Neural cell (in vitro differentiated cells): ENCODE measurements around the gene SKOR2. TPM values are rescaled to one million over a fixed set of nuclear protein-coding genes. Genes with fewer than 3 reads are reported as not detected.

Experiments
- H2AFZ ChIP-seq: fragments of 200-600, 300-800 bp; sonication (generic), shearing (Covaris generic); 2 replicates; pipeline ENCODE4 v1.6.0; 2014; ENCODE audit warnings: low read depth, mild to moderate bottlenecking, antibody characterized with exemption, low read length, moderate library complexity
- H3F3A ChIP-seq: fragments of 200-600 bp; shearing (Covaris generic); 2 replicates; pipeline ENCODE4 v1.6.1; 2016; ENCODE audit warnings: mild to moderate bottlenecking, moderate library complexity, mixed read lengths, antibody characterized with exemption, low read length; ENCODE audit not compliant: insufficient read depth, poor library complexity, severe bottlenecking
- H3K27ac ChIP-seq: fragments of 200-600, 300-800 bp; sonication (generic), shearing (Covaris generic); 2 replicates; pipeline ENCODE4 v1.5.1; 2014; ENCODE audit warnings: mild to moderate bottlenecking, low read length, moderate library complexity
- H3K27me3 ChIP-seq: fragments of 300-800, 200-600 bp; sonication (generic), shearing (Covaris generic); 2 replicates; pipeline ENCODE4 v1.6.0; 2014; ENCODE audit warnings: mild to moderate bottlenecking, low read depth, low read length, moderate library complexity; ENCODE audit not compliant: insufficient read depth
- H3K36me3 ChIP-seq: fragments of 300-800, 200-600 bp; sonication (generic), shearing (Covaris generic); 2 replicates; pipeline ENCODE4 v1.5.1; 2014; ENCODE audit warnings: mild to moderate bottlenecking, antibody characterized with exemption, low read length, moderate library complexity; ENCODE audit not compliant: insufficient read depth
- H3K4me2 ChIP-seq: fragments of 300-800, 200-600 bp; sonication (generic), shearing (Covaris generic); 2 replicates; pipeline ENCODE4 v1.6.0; 2014; ENCODE audit warnings: mild to moderate bottlenecking, low read length
- H3K4me3 ChIP-seq: fragments of 300-800, 200-600 bp; sonication (generic), shearing (Covaris generic); 2 replicates; pipeline ENCODE4 v1.5.1; 2014; ENCODE audit warnings: mild to moderate bottlenecking, low read length, moderate library complexity
- H3K79me2 ChIP-seq: fragments of 200-600 bp; shearing (Covaris generic); replicated peaks from 2 replicates; pipeline ENCODE4 v1.6.0; 2014; ENCODE audit warnings: mild to moderate bottlenecking, low read length, moderate library complexity; ENCODE audit not compliant: insufficient read depth
- H3K9ac ChIP-seq: fragments of 300-800, 200-600 bp; sonication (generic), shearing (Covaris generic); 2 replicates; pipeline ENCODE4 v1.6.1; 2016; ENCODE audit warnings: mild to moderate bottlenecking, low read length, mixed read lengths
- H3K9me2 ChIP-seq: fragments of 200-600 bp; shearing (Covaris generic); 2 replicates; pipeline ENCODE4 v1.6.1; 2016; ENCODE audit warnings: mild to moderate bottlenecking, low read length, mixed read lengths; ENCODE audit not compliant: insufficient read depth
- H3K9me3 ChIP-seq: fragments of 200-600, 300-800 bp; sonication (generic), shearing (Covaris generic); 2 replicates; pipeline ENCODE4 v1.6.1; 2016; ENCODE audit warnings: mild to moderate bottlenecking, mixed run types, low read length, moderate library complexity, mixed read lengths
- H4K20me1 ChIP-seq: fragments of 200-600 bp; shearing (Covaris generic); 2 replicates; pipeline ENCODE4 v1.6.1; 2016; ENCODE audit warnings: mild to moderate bottlenecking, mixed run types; ENCODE audit not compliant: insufficient read depth
- EP300 ChIP-seq: fragments of 450-650 bp; conservative IDR thresholded peaks from 2 replicates; pipeline ENCODE4 v1.6.1; 2014; ENCODE audit warnings: antibody characterized with exemption, mild to moderate bottlenecking, moderate library complexity; ENCODE audit not compliant: poor library complexity, severe bottlenecking
- EZH2 ChIP-seq: fragments of 200-600, 300-800 bp; shearing (Covaris generic), sonication (generic); IDR thresholded peaks from 2 replicates; pipeline ENCODE4 v1.6.1; 2014; ENCODE audit warnings: antibody characterized with exemption, low read length, borderline replicate concordance, mild to moderate bottlenecking; ENCODE audit not compliant: insufficient read depth, poor library complexity, severe bottlenecking
- MXI1 ChIP-seq: fragments of 450-650 bp; conservative IDR thresholded peaks from 2 replicates; pipeline ENCODE4 v1.6.1; 2014; ENCODE audit warnings: antibody characterized with exemption, mild to moderate bottlenecking; ENCODE audit not compliant: poor library complexity, severe bottlenecking
- POLR2AphosphoS5 ChIP-seq: IDR thresholded peaks from 2 replicates; pipeline ENCODE4 v1.6.1; 2012
- RAD21 ChIP-seq: fragments of 450-650 bp; conservative IDR thresholded peaks from 2 replicates; pipeline ENCODE4 v1.6.1; 2014; ENCODE audit warnings: antibody characterized with exemption, mild to moderate bottlenecking, moderate library complexity
- SMC3 ChIP-seq: fragments of 450-650 bp; conservative IDR thresholded peaks from 2 replicates; pipeline ENCODE4 v1.6.1; 2014; ENCODE audit warnings: antibody characterized with exemption, mild to moderate bottlenecking, moderate library complexity; ENCODE audit not compliant: poor library complexity
- TAF1 ChIP-seq: IDR thresholded peaks from 2 replicates; pipeline ENCODE4 v1.6.1; 2012; ENCODE audit warnings: low read depth
- polyA plus RNA-seq: library from polyadenylated mRNA; depleted of rRNA; stranded (reverse); fragments of >200 nt; gene quantifications from 2 replicates; pipeline ENCODE4 v1.2.3, GENCODE V29; 2014
- TF ChIP-seq, protein P1 (sequence below): IDR thresholded peaks from 2 replicates; pipeline ENCODE4 v1.6.1; 2012; ENCODE audit warnings: borderline replicate concordance
- TF ChIP-seq, protein P2 (sequence below): fragments of 450-650 bp; IDR thresholded peaks from 2 replicates; pipeline ENCODE4 v1.5.1; 2014; ENCODE audit warnings: antibody characterized with exemption, mild to moderate bottlenecking, moderate library complexity; ENCODE audit not compliant: poor library complexity, severe bottlenecking

Gene SKOR2
- polyA plus RNA-seq, 1 donor from 2014 or later, result not detected

DNA sequence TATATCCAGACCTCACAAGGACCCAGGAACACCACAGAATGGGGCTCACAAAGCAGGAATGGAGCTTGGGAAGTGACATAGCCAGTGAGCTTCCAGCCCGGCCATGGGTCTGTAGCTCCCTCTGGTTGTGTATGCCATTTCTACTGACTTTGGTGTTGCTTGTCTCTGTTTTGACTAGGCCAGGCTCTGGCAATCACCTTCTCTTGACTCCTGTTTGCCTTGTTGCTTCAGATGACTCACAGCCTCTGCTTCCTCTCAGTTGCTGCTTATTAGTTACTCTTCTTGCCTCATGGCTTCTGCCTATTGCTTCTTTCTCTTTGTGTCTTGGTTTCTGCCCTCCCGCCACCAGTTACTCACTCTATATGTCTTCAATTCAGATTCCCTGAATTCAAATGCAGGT is 59.5 kb downstream of the SKOR2 start:
- Histone ChIP-seq H3K9ac (no peak overlapping the region), H2AFZ (no peak overlapping the region), H3K27ac (no peak overlapping the region), H3K79me2 (no peaks in the 10 kb centered on the region), H3K4me2 (no peak overlapping the region), H3F3A (no peaks in the 10 kb centered on the region), H3K9me2 (no peaks in the 10 kb centered on the region), H3K4me3 (no peak overlapping the region), H3K36me3 (no peaks in the 10 kb centered on the region), H3K27me3 (no peaks in the 10 kb centered on the region), H3K9me3 (no peaks in the 10 kb centered on the region), H4K20me1 (no peaks in the 10 kb centered on the region)
- TF ChIP-seq, protein P1, sequence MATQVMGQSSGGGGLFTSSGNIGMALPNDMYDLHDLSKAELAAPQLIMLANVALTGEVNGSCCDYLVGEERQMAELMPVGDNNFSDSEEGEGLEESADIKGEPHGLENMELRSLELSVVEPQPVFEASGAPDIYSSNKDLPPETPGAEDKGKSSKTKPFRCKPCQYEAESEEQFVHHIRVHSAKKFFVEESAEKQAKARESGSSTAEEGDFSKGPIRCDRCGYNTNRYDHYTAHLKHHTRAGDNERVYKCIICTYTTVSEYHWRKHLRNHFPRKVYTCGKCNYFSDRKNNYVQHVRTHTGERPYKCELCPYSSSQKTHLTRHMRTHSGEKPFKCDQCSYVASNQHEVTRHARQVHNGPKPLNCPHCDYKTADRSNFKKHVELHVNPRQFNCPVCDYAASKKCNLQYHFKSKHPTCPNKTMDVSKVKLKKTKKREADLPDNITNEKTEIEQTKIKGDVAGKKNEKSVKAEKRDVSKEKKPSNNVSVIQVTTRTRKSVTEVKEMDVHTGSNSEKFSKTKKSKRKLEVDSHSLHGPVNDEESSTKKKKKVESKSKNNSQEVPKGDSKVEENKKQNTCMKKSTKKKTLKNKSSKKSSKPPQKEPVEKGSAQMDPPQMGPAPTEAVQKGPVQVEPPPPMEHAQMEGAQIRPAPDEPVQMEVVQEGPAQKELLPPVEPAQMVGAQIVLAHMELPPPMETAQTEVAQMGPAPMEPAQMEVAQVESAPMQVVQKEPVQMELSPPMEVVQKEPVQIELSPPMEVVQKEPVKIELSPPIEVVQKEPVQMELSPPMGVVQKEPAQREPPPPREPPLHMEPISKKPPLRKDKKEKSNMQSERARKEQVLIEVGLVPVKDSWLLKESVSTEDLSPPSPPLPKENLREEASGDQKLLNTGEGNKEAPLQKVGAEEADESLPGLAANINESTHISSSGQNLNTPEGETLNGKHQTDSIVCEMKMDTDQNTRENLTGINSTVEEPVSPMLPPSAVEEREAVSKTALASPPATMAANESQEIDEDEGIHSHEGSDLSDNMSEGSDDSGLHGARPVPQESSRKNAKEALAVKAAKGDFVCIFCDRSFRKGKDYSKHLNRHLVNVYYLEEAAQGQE, result no peak
- no peak for TF ChIP-seq RAD21
- no peak for TF ChIP-seq SMC3
- no peak for TF ChIP-seq MXI1
- TF ChIP-seq EZH2, result no peak
- no peak for TF ChIP-seq EP300
- TF ChIP-seq, protein P2, sequence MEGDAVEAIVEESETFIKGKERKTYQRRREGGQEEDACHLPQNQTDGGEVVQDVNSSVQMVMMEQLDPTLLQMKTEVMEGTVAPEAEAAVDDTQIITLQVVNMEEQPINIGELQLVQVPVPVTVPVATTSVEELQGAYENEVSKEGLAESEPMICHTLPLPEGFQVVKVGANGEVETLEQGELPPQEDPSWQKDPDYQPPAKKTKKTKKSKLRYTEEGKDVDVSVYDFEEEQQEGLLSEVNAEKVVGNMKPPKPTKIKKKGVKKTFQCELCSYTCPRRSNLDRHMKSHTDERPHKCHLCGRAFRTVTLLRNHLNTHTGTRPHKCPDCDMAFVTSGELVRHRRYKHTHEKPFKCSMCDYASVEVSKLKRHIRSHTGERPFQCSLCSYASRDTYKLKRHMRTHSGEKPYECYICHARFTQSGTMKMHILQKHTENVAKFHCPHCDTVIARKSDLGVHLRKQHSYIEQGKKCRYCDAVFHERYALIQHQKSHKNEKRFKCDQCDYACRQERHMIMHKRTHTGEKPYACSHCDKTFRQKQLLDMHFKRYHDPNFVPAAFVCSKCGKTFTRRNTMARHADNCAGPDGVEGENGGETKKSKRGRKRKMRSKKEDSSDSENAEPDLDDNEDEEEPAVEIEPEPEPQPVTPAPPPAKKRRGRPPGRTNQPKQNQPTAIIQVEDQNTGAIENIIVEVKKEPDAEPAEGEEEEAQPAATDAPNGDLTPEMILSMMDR, result no peak

DNA sequence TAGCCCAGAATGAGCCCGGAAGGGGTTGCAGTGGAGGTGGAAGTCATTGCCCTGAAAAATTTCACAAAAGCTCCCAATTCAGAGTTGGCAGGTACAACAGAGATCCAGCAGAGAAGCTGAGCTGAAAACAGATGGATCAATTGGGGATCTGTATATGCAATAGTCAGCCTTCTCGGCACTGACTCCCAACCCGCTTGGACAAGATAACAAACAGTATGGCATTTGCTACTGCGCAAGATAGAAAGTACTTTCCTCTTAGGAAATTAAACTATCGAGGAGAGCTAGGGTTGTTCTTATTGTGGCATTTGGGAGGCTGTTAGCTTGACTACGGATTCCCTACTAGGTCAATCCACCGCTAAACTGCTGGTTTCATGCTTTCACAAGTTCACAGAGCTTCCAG is 63.7 kb downstream of the SKOR2 start:
- Histone ChIP-seq H4K20me1 (no peaks in the 10 kb centered on the region), H3K27ac (no peak overlapping the region), H2AFZ (no peak overlapping the region), H3K27me3 (no peaks in the 10 kb centered on the region), H3F3A (no peaks in the 10 kb centered on the region), H3K4me2 (no peak overlapping the region), H3K79me2 (no peaks in the 10 kb centered on the region), H3K9me2 (no peaks in the 10 kb centered on the region), H3K9me3 (no peaks in the 10 kb centered on the region), H3K36me3 (no peaks in the 10 kb centered on the region), H3K9ac (no peak overlapping the region), H3K4me3 (no peak overlapping the region)
- no peak for TF ChIP-seq RAD21

DNA sequence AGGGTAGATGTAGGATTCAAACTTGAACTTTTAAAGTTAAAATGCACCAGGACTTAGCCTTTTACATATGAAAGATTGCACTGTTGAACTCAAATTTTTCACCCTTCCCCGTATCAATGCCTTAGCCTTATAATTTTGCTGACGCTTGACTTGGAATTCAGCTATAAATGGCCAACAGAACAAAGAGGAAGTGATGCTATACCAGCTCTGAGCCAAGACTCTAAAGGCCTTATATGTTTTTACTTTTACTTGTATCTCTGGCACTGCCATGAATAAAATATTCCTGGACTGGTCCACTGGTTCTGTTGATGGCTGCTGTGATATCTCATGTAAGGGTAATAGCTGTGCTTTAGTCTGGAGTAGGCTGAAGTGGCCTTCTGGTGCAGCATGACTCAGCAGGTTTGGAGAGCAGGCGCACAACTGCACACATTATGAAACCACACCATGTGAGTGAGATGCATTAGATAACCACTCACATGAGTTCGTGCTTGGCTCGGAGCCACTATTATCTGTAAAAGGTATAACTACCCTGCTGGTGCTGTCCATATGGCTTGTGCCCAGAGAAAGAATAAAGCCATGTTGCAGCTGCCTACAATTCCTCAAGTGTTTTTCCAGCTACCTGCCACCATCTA is 66.9 kb downstream of the SKOR2 start:
- no peak for TF ChIP-seq TAF1
- TF ChIP-seq POLR2AphosphoS5, result no peak
- no peak for TF ChIP-seq MXI1
- no peak for TF ChIP-seq SMC3
- TF ChIP-seq, protein P1, result no peak
- TF ChIP-seq RAD21, result no peak
- TF ChIP-seq EP300, result no peak
- no peak for TF ChIP-seq EZH2
- TF ChIP-seq, protein P2, result no peak
- Histone ChIP-seq H3K4me3 (no peak overlapping the region), H3K79me2 (no peaks in the 10 kb centered on the region), H3K36me3 (no peaks in the 10 kb centered on the region), H3K9ac (no peak overlapping the region), H2AFZ (no peak overlapping the region), H3K9me2 (no peaks in the 10 kb centered on the region), H3K4me2 (no peak overlapping the region), H3F3A (no peaks in the 10 kb centered on the region), H4K20me1 (no peaks in the 10 kb centered on the region), H3K27ac (no peak overlapping the region), H3K9me3 (no peaks in the 10 kb centered on the region), H3K27me3 (no peaks in the 10 kb centered on the region)
